Stomach (tissue), 4 donors: ENCODE measurements around the gene NXN.
A peak's percentile ranks its signal among the peaks of the same experiment; 100 is the strongest.

Experiments
- CTCF ChIP-seq, 7 experiments: fragments of 450-650 bp in 4 of 7; fragments of 200-600 bp in 3 of 7; sonication (generic) in 3 of 7; IDR thresholded peaks; one replicate each; pipeline ENCODE4 v1.5.1; 2016 to 2019; ENCODE audit warnings: antibody characterized with exemption in 7 of 7, control low read depth in 2 of 7, mild to moderate bottlenecking in 1 of 7
- POLR2A ChIP-seq, 4 donors: fragments of 450-650 bp; IDR thresholded peaks; one replicate each; pipeline ENCODE4 v1.6.1; 2016; ENCODE audit warnings: antibody characterized with exemption in 4 of 4, control low read depth in 2 of 4, mild to moderate bottlenecking in 1 of 4, moderate library complexity in 1 of 4
- POLR2AphosphoS5 ChIP-seq, 3 donors: sonication (generic); formaldehyde crosslinking; IDR thresholded peaks; one replicate each; pipeline ENCODE4 v1.6.1; 2016; ENCODE audit warnings: antibody characterized with exemption in 3 of 3

- TF ChIP-seq POLR2AphosphoS5 (IDR thresholded peaks at IDR 0.05): peak in 1 of 3 donors; percentile 62
- no peak for TF ChIP-seq CTCF (IDR thresholded peaks at IDR 0.05)
- TF ChIP-seq POLR2A (IDR thresholded peaks at IDR 0.05): no peak
Measured at GRCh38 chr17:957856-958421, 21.6 kb downstream of the NXN start.
